NCI-H146 treated with DMSO at 0.1 percent for 48 hours (cell line): ENCODE results near the gene CCDC106.

Experiments used
- DNase-seq: peaks from one replicate; lab custom pipeline; 2025; ENCODE audit not compliant: unreplicated experiment; lab: John Stamatoyannopoulos, UW

Gene CCDC106

GRCh38 chr19:55613930-55614710 lies 33.9 kb upstream of the CCDC106 start:
- no peak for DNase-seq

GRCh38 chr19:55614711-55615542 lies 33.1 kb upstream of the CCDC106 start:
- DNase-seq, result no peak

- DNase-seq, result no peak
Measured at GRCh38 chr19:55615543-55616394, 32.2 kb upstream of the CCDC106 start.

- DNase-seq, result no peak
Measured at GRCh38 chr19:55616395-55616875, 31.6 kb upstream of the CCDC106 start.

GRCh38 chr19:55617426-55617825 lies 30.6 kb upstream of the CCDC106 start:
- DNase-seq, result no peak

- DNase-seq, result no peak
Measured at GRCh38 chr19:55618426-55618825, 29.6 kb upstream of the CCDC106 start.

- DNase-seq, result no peak
Measured at GRCh38 chr19:55619286-55619685, 28.7 kb upstream of the CCDC106 start.

- DNase-seq, result no peak
Measured at GRCh38 chr19:55620410-55621204, 27.4 kb upstream of the CCDC106 start.

- no peak for DNase-seq
Measured at GRCh38 chr19:55621205-55621672, 26.8 kb upstream of the CCDC106 start.

GRCh38 chr19:55621673-55622231 lies 26.3 kb upstream of the CCDC106 start:
- no peak for DNase-seq

GRCh38 chr19:55622242-55622969 lies 25.6 kb upstream of the CCDC106 start:
- DNase-seq, result no peak

GRCh38 chr19:55623130-55623529 lies 24.9 kb upstream of the CCDC106 start:
- DNase-seq, result no peak

- no peak for DNase-seq
Measured at GRCh38 chr19:55623561-55623960, 24.5 kb upstream of the CCDC106 start.

- peak; percentile 95 for DNase-seq
Measured at GRCh38 chr19:55624109-55625003, 23.7 kb upstream of the CCDC106 start, which contains the start of gene ZNF784. ZNF784 (minus strand) TSS chr19:55624566; CDS start chr19:55624561, 5 bp downstream.

GRCh38 chr19:55625004-55625326 lies 23.0 kb upstream of the CCDC106 start:
- DNase-seq, result peak; percentile 15

GRCh38 chr19:55626350-55626749 lies 21.7 kb upstream of the CCDC106 start:
- no peak for DNase-seq

- peak; percentile 58 for DNase-seq
Measured at GRCh38 chr19:55632463-55632834, 15.6 kb upstream of the CCDC106 start.

GRCh38 chr19:55633861-55634260 lies 14.2 kb upstream of the CCDC106 start:
- no peak for DNase-seq
